ENCODE measurements around the gene HDAC11. TPM values are rescaled to one million over a fixed set of nuclear protein-coding genes. Genes with fewer than 3 reads are reported as not detected.
"Not testable (repeated sequence)": the region's sequence is repeated elsewhere in the genome, so short reads cannot be mapped to it uniquely, and the experiment has no call there.

Gene HDAC11
- total and polyA plus RNA-seq, 3 experiments from 2014 or later, result 2.6 to 7.5 (median 3.2) TPM

DNA sequence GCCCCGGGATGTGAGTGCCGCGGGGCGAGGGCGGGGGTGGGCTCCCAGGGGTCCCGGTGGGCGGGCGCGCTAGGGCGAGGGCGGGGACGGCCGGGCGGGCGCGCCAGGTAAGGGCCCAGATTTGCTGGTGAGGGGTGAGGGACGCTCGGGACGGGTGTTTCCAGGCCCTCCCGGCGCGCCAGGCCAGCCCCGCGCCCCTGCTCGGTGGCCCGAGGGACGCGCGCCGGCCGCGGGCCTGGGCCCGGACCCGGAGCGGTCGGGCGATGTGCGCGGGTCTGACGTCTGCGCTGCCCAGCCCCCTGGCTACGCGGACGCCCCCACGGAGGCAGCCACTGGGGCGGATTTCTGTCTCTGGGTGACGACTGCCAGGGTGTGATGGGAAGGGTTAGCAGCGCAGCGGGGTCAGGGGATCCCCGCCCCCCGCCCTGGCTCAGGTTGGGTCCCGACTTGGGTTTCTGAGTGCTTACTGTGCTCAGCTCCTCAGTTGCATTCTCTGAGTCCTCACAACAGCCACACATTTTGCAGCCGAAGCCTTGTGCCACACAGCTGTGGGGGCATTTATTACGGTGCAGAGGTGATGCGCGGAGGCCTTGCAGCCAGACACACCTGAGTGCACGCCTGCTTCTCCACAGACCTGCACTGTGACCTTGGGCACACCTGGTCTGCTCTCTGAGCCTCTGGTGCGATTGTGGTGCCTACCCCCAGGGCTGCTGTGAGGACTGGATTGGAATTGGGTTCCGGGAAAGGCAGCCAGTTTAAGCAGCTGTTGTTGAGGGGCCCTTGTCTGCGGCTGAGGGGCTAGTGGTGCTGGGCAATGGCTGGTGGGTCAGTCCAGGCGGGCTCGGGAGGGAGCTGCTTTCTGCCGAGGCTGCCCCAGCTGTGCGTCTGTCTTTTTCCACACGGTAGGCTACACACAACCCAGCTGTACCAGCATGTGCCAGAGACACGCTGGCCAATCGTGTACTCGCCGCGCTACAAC, 523 bp downstream of the HDAC11 start:
- POLR2A ChIA-PET, result interaction anchor here (0.6 to 1.5 kb wide), 4 partner anchors 29 to 1819 kb away, joined by 3 to 8 read pairs (median 4); no protein-coding TSS in a partner anchor
- peak in 3 of 5 donors; percentile 32 to 77 (median 49) for DNase-seq
- H3K27me3 ChIP-seq (ENCODE audit: insufficient read depth, low read length, poor library complexity, severe bottlenecking), result no peaks in the 10 kb centered on the region
- Mint-ChIP-seq H3K27ac (peak overlapping the region in 7 of 8 donors; percentile 29 to 93 (median 81)), H3K36me3 (peaks cover 0 to 4% (median 3%) of the 10 kb centered on the region in 3 donors), H3K4me3 (peak overlapping the region; percentile 82 to 94 (median 88)), H3K9me3 (no peaks in the 10 kb centered on the region), H3K27me3 (no peaks in the 10 kb centered on the region), H3K4me1 (peaks cover 6 to 38% (median 13%) of the 10 kb centered on the region in 3 donors)
- CTCF ChIA-PET, result interaction anchor here (1.0 to 4.7 kb wide), 8 partner anchors 9 to 416 kb away, joined by 3 to 19 read pairs (median 4); no protein-coding TSS in a partner anchor
- H3K27ac ChIP-seq (ENCODE audit: low read depth, low read length), result peak overlapping the region; percentile 9
- H3K36me3 ChIP-seq (ENCODE audit: insufficient read depth, low read length), result no peaks in the 10 kb centered on the region
- H3K9me3 ChIP-seq (ENCODE audit: low read length), result no peaks in the 10 kb centered on the region
- peak overlapping the region; percentile 49 for H3K4me3 ChIP-seq (ENCODE audit: low read length)
- peaks cover 21% of the 10 kb centered on the region for H3K4me1 ChIP-seq (ENCODE audit: insufficient read depth, low read length)

DNA sequence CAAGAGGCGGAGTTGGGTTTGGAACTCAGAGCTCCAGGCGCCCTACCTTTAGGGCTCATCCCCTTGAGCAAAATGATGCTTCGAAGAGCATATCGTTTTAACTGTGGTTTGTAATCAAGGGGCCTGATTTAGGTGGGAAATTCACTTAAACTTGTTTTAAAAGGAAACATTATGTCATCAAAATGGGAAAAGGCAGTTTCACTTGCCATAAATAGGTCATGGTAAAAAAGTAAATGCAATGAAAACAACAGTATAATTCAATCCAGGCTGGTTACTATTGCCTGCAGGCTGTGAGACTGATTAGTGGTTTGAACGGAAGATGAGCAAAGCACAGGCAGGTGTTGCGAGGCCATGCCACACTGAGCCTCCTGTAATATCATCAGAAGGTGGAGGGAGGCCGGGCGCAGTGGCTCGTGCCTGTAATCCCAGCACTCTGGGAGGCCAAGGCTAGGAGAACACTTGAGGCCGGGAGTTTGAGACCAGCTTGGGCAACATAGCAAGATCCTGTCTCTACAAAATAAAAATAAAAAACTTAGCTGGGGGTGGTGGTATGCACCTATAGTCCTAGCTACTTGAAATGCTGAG, 2.1 kb downstream of the HDAC11 start:
- Histone ChIP-seq H3K9me3 (ENCODE audit: low read length) (no peaks in the 10 kb centered on the region), H3K27ac (ENCODE audit: low read depth, low read length) (no peak overlapping the region), H3K27me3 (ENCODE audit: insufficient read depth, low read length, poor library complexity, severe bottlenecking) (no peaks in the 10 kb centered on the region), H3K4me1 (ENCODE audit: insufficient read depth, low read length) (peaks cover 21% of the 10 kb centered on the region), H3K36me3 (ENCODE audit: insufficient read depth, low read length) (no peaks in the 10 kb centered on the region), H3K4me3 (ENCODE audit: low read length) (no peak overlapping the region)
- Mint-ChIP-seq H3K36me3 (peaks cover 0 to 5% (median 5%) of the 10 kb centered on the region in 3 donors), H3K9me3 (no peaks in the 10 kb centered on the region), H3K4me1 (peaks cover 6 to 44% (median 13%) of the 10 kb centered on the region in 3 donors), H3K27me3 (no peaks in the 10 kb centered on the region), H3K4me3 (peak overlapping the region in 6 of 7 donors; percentile 35 to 91 (median 78)), H3K27ac (peak overlapping the region in 5 of 8 donors; percentile 14 to 81 (median 49))
- peak in 1 of 5 donors; percentile 29 for DNase-seq
- ChIA-PET CTCF (interaction anchor here (4.7 kb wide), 1 partner anchor 14 kb away, joined by 19 read pairs; no protein-coding TSS in a partner anchor), POLR2A (no interaction called here)

DNA sequence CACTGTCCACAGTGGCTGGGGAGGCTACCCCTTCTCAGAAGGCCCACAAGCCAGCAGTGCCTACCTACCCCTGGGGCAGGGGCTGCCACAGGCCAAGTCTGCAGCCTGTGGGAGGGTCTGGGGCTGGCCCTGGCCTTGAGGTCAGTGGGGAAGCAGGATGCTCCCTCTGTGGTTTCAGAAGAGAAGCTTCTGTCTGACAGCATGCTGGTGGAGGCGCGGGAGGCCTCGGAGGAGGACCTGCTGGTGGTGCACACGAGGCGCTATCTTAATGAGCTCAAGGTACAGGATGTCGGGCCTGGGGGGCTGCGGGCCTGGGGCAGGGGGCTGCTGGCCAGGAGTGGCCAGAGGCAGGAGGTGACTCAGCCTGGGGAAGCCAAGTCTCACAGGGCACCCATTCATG, 3.2 kb downstream of the HDAC11 start:
- no peaks in the 10 kb centered on the region for H3K9me3 ChIP-seq (ENCODE audit: low read length)

DNA sequence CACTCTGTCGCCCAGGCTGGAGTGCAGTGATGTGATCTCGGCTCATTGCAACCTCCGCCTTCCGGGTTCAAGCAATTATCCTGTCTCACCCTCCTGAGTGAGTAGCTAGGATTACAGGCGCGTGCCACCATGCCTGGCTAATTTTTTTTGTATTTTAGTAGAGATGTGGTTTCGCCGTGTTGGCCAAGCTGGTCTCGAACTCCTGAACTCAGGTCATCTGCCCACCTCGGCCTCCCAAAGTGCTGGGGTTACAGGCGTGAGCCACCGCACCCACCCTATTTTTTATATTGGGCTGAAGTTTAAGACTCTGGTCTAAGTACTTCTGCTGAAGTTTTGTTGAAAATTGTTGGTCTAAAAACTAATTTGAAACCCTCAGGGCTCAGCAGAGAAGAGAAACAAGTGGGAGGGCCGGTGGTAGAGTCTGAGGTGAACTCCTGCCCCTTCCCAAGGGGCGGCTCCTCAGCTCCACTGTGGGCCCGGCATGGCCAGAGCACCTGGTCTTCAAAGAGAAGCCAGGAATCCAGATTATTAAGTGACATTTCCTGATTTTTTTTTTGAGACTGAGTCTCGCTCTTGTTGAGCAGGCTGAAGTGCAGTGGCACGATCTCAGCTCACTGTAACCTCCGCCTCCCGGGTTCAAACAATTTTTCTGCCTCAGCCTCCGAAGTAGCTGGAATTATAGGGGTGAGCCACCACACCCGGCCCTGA, 4.0 kb downstream of the HDAC11 start:
- Histone ChIP-seq H3K27ac (ENCODE audit: low read depth, low read length) (no peak overlapping the region), H3K4me1 (ENCODE audit: insufficient read depth, low read length) (peaks cover 17% of the 10 kb centered on the region), H3K27me3 (ENCODE audit: insufficient read depth, low read length, poor library complexity, severe bottlenecking) (no peaks in the 10 kb centered on the region), H3K9me3 (ENCODE audit: low read length) (no peaks in the 10 kb centered on the region), H3K36me3 (ENCODE audit: insufficient read depth, low read length) (no peaks in the 10 kb centered on the region), H3K4me3 (ENCODE audit: low read length) (no peak overlapping the region)
- peaks cover 0 to 5% (median 2%) of the 10 kb centered on the region in 3 donors for H3K36me3 Mint-ChIP-seq
- peak overlapping the region in 1 of 7 donors; percentile 80 for H3K4me3 Mint-ChIP-seq
- peaks cover 0 to 2% (median 0%) of the 10 kb centered on the region in 5 donors for H3K9me3 Mint-ChIP-seq
- peaks cover 6 to 41% (median 16%) of the 10 kb centered on the region in 3 donors for H3K4me1 Mint-ChIP-seq
- CTCF ChIA-PET, result interaction anchor here (1.2 to 4.7 kb wide), 2 partner anchors 12 to 173 kb away, joined by 3 to 19 read pairs; no protein-coding TSS in a partner anchor
- no peaks in the 10 kb centered on the region for H3K27me3 Mint-ChIP-seq
- POLR2A ChIA-PET, result interaction anchor here (0.7 kb wide), 1 partner anchor 1411 kb away, joined by 8 read pairs; no protein-coding TSS in a partner anchor
- peak in 1 of 5 donors; percentile 31 for DNase-seq
- H3K27ac Mint-ChIP-seq, result peak overlapping the region in 4 of 8 donors; percentile 43 to 88 (median 78)

More for the DNA sequence above, 3.2 kb downstream of the HDAC11 start:
- Histone ChIP-seq H3K27ac (ENCODE audit: low read depth, low read length) (no peak overlapping the region), H3K4me1 (ENCODE audit: insufficient read depth, low read length) (peaks cover 21% of the 10 kb centered on the region), H3K4me3 (ENCODE audit: low read length) (no peak overlapping the region), H3K36me3 (ENCODE audit: insufficient read depth, low read length) (no peaks in the 10 kb centered on the region), H3K27me3 (ENCODE audit: insufficient read depth, low read length, poor library complexity, severe bottlenecking) (no peaks in the 10 kb centered on the region)
- H3K36me3 Mint-ChIP-seq, result peaks cover 0 to 5% (median 2%) of the 10 kb centered on the region in 3 donors
- H3K4me1 Mint-ChIP-seq, result peaks cover 6 to 44% (median 16%) of the 10 kb centered on the region in 3 donors
- peak overlapping the region in 2 of 7 donors; percentile 26 to 80 for H3K4me3 Mint-ChIP-seq
- H3K27me3 Mint-ChIP-seq, result no peaks in the 10 kb centered on the region
- ChIA-PET POLR2A (no interaction called here), CTCF (interaction anchor here (4.7 kb wide), 1 partner anchor 12 kb away, joined by 19 read pairs; no protein-coding TSS in a partner anchor)
- H3K9me3 Mint-ChIP-seq, result no peaks in the 10 kb centered on the region
- H3K27ac Mint-ChIP-seq, result peak overlapping the region in 2 of 8 donors; percentile 71 to 79
- DNase-seq, result peak in 1 of 5 donors; percentile 30

DNA sequence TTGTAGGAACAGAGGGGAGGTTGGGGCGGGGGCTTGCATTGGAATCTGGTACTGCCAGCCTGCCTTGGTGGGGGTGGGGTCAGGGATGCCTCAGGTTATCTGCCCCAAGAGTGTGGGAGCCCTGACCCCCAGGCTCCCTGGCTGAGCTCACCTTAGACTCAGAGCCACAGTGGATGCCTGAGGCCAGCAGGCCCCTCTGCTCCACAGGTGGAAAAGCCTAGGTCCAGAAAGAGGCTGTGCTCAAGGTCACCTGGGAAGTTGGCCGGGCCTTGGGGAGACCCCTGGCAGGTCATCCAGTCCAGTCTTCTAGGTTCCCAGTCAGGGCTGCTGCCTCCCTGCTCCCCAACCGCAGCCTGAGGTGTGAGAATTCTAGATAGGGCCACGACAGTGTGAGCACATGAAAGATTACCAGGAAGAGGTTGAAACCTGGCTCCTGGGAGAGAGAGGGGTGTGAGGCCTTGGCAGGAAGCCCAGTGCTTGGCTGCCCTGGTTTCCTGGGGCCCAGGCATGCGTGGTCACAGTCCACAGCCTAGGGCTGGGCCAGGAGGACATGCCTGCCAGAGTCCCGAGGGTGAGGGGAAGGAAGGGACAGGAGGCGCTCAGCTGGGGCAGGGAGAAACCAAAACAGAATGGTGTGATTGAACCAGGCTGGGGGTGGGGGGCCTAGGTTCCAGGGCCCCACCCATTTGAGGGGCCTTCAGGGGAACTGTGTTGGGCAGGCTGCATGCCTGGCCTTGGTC, 4.9 kb downstream of the HDAC11 start:
- Mint-ChIP-seq H3K27ac (peak overlapping the region; percentile 31 to 93 (median 86)), H3K4me3 (peak overlapping the region in 1 of 7 donors; percentile 41), H3K4me1 (peaks cover 6 to 37% (median 16%) of the 10 kb centered on the region in 3 donors), H3K36me3 (peaks cover 0 to 2% (median 2%) of the 10 kb centered on the region in 3 donors), H3K27me3 (no peaks in the 10 kb centered on the region), H3K9me3 (peaks cover 0 to 4% (median 0%) of the 10 kb centered on the region in 5 donors)
- peak in 3 of 5 donors; percentile 18 to 47 (median 24) for DNase-seq
- peak overlapping the region; percentile 38 for H3K27ac ChIP-seq (ENCODE audit: low read depth, low read length)
- H3K9me3 ChIP-seq (ENCODE audit: low read length), result no peaks in the 10 kb centered on the region
- no peak overlapping the region for H3K4me3 ChIP-seq (ENCODE audit: low read length)
- ChIA-PET CTCF (interaction anchor here (0.7 to 4.7 kb wide), 4 partner anchors 11 to 172 kb away, joined by 3 to 19 read pairs (median 4); no protein-coding TSS in a partner anchor), POLR2A (interaction anchor here (0.7 kb wide), 1 partner anchor 1410 kb away, joined by 8 read pairs; no protein-coding TSS in a partner anchor)
- H3K36me3 ChIP-seq (ENCODE audit: insufficient read depth, low read length), result no peaks in the 10 kb centered on the region
- peaks cover 14% of the 10 kb centered on the region for H3K4me1 ChIP-seq (ENCODE audit: insufficient read depth, low read length)
- H3K27me3 ChIP-seq (ENCODE audit: insufficient read depth, low read length, poor library complexity, severe bottlenecking), result no peaks in the 10 kb centered on the region

DNA sequence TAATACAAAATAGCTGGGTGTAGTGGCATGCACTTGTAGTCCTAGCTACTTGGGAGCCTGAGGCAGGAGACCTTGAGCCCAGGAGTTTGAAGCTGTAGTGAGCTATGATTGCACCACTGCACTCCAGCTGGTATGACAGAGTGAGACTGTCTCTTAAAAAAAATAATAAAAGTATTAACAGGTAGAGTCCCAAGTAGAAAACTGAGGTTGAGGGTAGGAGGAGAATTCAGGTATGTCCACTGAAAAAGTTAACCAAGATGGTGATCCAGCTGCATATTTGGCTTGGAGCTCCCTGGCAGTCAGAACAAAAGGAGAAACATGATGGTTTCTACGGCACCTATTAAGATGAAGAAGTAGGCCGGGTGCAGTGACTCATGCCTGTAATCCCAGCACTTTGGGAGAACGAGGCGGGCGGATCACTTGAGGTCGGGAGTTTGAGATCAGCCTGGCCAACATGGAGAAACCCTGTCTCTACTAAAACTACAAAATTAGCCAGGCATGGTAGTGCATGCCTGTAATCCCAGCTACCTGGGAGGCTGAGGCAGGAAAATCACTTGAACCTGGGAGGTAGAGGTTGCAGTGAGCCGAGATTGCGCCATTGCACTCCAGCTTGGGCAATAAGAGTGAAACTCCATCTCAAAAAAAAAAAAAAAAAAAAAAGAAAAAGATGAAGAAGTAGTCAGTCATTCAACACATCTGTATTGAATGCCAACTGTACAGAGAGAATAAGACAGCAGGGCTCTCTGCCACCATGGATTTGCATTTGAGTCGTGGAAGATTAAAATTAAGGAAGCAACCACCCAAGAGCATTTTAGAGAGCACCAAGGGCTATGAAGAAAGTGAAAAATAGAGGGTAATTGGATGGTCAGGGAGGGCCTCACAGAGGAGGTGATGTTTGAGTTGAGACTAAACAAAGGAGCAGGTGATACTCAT, 5.8 kb downstream of the HDAC11 start:
- H3K4me3 Mint-ChIP-seq; H3K27me3 ChIP-seq (ENCODE audit: insufficient read depth, low read length, poor library complexity, severe bottlenecking); H3K27me3 Mint-ChIP-seq; POLR2A ChIA-PET; H3K9me3 Mint-ChIP-seq; H3K36me3 ChIP-seq (ENCODE audit: insufficient read depth, low read length); H3K4me3 ChIP-seq (ENCODE audit: low read length); H3K27ac ChIP-seq (ENCODE audit: low read depth, low read length); DNase-seq; H3K9me3 ChIP-seq (ENCODE audit: low read length); H3K36me3 Mint-ChIP-seq: not testable (repeated sequence)
- CTCF ChIA-PET, result interaction anchor here (0.7 to 1.1 kb wide), 2 partner anchors 10 to 165 kb away, joined by 3 to 4 read pairs; no protein-coding TSS in a partner anchor
- Mint-ChIP-seq H3K4me1 (peaks cover 6 to 33% (median 16%) of the 10 kb centered on the region in 3 donors), H3K27ac (peak overlapping the region in 4 of 8 donors; percentile 22 to 93 (median 38))
- peaks cover 11% of the 10 kb centered on the region for H3K4me1 ChIP-seq (ENCODE audit: insufficient read depth, low read length)
